ENCODE measurements around the gene MEPE.

DNA sequence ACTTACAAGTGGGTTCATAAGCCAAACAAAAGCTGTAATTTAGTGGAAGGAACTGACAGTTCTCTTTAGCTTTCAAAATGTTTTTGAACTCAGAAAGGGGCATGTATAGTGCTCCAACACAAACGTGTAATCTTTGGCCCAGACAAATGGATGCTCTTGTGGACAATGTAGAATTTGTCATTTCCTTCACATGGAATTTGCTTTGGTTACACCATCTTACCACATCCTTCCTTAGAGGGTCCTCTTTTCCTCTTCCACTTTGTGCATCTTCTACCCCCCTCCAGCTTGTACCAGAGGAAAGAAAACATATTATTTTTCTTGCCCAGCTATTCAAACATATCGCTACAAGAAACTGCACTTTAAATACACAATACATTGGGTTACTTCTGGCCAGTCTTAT, 42.4 kb downstream of the MEPE start:
- no peak for TF ChIP-seq CTCF (IDR thresholded peaks at IDR 0.05)
- no peak for TF ChIP-seq EZH2 (IDR thresholded peaks at IDR 0.05)
- TF ChIP-seq EZH2phosphoT487 (IDR thresholded peaks at IDR 0.05), result no peak
